ENCODE measurements around the gene OSBPL2.

The OSBPL2 gene

GRCh38 chr20:62303340-62304226, 65.3 kb downstream of the OSBPL2 start:
- no peak for DNase-seq

- DNase-seq = no peak
These were observed 66.2 kb downstream of the OSBPL2 start for GRCh38 chr20:62304331-62305148.

DNA sequence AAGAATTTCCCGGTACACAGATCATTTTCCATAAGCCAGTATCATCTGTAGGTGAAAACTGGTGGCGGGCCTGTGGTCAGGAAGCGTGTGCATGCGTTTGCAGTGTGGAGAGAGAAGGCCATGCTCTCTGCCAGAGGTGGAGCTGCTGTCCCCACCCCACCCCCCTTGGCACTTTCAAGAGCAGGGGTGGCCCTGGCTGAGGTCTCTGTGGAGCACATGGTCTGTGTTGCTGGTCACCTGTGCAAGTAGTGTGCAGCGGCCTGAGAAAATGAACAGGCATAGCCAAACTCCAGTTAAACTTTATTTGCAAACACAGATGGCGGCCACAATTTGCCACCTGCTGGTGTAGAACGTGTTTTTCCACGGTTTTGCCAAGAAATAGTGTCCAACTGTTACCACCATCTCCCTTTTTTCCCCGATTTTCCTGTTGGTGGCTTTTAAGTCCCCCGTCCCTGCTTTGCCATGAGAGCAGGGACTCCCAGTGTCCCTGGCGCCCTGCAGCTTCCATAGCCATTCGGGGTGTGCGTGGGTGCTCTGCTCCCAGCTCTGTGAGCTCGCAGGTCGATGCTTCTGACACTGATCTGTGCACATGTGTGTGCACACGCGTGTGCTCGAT, 66.9 kb downstream of the OSBPL2 start:
- DNase-seq = no peak

DNA sequence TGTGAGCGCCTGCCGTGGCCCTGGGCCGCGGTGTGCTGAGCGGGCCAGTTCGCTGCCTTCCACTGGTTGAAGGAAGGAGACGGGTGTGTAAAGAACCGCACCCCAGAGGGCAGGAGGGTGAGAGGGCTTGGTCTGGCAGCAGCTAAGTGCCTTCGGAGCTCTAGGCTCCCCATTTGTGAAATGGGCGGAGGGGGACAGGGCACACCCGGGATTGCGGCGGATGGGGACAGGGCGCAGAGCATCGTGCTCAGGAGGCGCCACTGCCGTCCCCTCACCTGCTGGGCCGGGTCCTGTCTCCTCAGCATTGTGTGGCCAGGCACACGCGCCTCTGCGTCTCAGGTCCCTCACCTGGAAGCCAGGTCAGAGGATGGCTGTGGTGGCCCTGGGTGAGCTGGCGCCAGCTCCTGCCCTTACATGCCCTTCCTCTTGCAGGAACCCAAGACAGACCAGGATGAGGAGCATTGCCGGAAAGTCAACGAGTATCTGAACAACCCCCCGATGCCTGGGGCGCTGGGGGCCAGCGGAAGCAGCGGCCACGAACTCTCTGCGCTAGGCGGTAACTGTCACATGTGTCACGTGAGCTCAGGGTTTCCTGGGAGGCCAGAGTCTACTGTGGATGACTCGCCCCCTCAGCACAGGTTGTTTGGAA, 67.6 kb downstream of the OSBPL2 start:
- no peak for DNase-seq

- no peak for DNase-seq
These were observed 68.3 kb downstream of the OSBPL2 start for GRCh38 chr20:62306414-62307187.

GRCh38 chr20:62307226-62308101, 69.1 kb downstream of the OSBPL2 start:
- DNase-seq = no peak

DNA sequence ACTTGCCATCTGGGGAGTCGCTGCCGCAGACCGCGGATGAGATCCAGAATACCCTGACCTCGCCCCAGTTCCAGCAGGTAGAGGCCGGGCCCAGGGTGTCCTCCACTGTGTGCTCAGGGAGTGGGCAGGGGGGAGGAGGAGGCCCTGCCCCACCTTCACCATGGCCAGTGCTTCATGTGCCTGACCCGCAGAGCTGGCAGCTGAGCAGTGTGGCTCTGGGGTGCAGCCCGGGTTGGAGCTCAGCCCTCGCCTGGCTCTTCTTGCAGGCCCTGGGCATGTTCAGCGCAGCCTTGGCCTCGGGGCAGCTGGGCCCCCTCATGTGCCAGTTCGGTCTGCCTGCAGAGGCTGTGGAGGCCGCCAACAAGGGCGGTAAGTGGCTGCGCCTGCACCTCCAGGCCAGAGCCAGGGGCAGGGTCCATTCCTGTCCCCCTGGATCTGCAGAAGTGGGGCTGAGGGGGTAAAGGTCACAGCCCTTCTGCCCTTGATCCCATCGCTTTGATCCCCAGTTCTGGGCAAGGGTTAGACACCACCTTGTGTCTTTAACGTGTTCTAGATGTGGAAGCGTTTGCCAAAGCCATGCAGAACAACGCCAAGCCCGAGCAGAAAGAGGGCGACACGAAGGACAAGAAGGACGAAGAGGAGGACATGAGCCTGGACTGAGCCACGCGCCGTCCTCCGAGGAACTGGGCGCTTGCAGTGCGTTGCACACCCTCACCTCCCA, 69.9 kb downstream of the OSBPL2 start:
- DNase-seq = no peak

DNA sequence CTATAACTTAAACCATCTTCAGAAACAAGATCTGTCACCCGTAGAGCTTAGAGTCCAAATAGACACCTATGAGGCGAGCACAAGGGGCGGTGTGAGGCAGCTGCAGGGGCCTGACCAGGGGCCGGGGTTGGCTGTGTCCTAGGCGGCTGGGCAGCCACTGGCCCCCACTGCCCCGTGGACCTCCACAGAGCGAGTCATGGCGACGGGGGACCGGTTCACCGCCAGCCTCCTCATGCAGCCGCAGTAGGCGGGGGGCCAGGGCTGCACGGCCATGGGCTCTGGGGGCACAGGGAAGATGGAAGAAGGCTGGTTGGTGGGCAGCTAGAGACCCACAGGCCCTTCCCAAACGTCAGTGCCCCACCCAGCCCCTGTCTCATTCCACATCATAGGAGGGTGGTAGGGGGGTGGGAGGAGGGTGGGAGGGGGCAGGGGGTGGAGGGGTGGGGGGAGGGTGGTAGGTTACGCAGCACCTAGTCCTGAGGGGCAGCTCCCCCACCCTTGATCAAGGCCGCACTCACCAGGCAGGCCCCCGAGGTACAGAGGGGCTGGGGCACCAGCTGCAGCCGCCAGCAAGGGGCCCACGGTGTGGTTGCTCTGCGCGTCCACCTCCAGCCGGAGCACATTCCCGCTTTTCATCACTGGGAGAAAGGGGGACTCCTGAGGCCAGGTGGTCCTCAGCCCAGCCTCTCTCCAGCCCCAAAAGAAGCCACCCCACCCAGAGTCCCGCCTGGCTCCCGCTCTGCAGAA, 71.0 kb downstream of the OSBPL2 start:
- DNase-seq = no peak

DNA sequence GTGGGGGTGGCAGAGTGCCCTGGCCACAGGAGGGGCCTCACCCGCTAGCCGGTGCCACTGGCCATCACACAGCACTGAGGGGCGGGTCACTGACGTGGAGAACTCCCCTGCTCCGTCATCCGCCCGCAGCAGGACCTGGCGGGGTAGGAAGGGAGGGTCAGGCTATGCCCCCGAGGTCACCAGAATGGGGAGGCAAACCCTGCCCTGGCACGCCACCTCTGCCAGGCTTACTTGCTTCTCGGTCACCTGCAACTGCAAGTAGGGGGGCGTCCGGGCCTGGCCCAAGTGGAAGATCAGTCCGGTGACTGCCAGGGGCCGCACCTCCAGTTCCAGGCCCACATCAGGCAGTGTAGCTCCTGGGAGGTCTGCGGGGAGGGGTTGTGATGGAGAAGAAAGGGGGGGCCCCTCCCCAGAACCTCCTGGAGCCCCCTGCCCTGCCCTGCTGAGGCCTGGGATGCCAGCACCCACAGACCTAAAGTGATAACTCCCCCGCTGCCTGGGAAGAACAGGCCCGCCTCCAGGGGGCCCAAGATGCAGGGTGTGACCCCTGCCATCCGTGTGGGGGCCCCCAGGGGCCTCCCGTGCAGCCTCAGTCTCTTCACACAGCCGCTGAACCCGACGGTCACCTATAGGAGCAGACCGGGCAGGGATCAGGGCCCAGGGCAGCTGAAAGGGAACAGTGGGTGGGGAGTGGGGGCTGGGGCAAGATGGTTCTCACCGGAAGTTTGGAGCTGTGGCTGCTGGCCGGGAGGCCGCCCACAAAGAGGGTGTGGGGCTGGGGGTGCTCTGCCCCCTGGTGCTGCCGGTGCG, 71.8 kb downstream of the OSBPL2 start:
- DNase-seq = no peak

DNA sequence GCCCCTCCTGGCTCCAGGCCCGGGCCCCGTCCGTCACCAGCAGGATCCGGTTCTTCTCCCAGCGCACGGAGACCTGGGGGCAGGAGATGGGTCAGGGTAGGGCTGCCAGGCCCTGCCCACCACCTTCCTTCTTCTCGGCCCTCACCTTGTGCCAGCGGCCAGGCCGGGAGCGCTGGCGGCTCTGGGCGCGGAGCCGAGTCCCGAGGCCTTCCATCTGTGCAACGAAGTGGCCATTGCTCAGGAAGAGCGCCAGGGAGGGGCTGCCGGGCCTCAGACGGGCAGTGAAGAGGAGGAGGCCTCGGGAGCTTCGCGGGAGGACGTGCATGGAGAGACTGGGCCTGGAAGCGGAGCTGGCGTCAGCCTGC, 72.4 kb downstream of the OSBPL2 start:
- DNase-seq = no peak

DNA sequence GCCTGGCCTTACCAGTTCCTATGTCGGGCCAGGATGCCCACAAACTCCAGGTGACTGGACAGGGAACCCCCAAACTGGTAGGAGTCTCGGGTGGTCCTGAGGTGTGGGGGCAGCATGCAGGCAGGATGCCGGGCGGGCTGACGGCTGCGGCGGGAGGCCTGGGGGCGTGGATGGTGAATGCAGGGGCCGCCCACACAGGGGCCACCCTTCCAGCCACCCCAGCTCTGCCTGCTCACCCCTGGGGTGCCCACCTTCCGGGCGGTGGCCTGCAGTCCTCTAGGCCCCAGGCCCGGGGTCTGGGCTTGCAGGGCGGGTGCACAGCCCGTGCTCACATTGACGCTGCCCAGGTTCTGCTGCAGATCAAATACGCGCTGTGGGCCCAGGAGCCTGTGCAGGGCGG, 72.8 kb downstream of the OSBPL2 start:
- DNase-seq = no peak

DNA sequence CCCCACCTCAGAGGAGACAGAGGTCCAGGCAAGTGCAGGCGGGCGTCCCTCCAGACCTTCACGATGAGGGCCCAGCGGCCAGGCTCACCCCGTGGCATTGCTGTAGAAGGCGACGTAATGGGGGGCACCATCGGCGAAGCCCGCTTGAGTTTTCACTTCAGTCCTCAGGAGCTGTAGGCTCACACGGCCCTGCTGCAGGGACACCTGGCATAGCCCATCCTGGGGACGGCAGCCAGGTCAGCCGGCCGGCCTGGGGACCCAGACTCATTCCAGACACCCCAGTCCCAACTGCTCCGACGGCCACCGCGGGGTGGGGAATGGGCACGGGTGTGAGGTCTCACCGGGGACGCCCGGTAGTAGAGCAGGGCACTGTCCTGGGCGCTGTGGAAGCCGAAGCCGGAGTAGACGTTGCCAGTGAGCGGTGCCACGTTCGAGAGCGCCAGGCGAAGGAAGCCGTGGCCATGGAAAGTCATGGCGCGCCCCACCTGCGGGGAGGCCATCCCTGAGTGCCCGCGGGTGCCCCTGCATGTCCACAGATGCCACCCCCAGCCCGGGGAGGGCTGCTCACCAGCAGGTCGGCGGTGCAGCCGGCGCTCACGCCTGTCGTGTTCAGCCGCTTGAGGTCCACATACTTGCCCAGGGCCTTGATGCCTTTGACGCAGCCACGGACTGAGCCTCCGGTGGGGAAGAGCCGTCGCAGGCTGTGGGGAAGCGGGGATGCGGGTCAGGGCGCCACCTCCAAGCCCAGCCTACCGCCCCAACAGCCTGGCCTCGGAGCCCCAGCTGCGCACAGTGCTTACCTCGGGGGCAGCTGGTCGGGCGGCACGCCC, 73.7 kb downstream of the OSBPL2 start:
- DNase-seq = no peak

- DNase-seq = no peak
These were observed 74.3 kb downstream of the OSBPL2 start for GRCh38 chr20:62312662-62312977.

GRCh38 chr20:62313021-62313420, 74.7 kb downstream of the OSBPL2 start:
- DNase-seq = no peak

DNA sequence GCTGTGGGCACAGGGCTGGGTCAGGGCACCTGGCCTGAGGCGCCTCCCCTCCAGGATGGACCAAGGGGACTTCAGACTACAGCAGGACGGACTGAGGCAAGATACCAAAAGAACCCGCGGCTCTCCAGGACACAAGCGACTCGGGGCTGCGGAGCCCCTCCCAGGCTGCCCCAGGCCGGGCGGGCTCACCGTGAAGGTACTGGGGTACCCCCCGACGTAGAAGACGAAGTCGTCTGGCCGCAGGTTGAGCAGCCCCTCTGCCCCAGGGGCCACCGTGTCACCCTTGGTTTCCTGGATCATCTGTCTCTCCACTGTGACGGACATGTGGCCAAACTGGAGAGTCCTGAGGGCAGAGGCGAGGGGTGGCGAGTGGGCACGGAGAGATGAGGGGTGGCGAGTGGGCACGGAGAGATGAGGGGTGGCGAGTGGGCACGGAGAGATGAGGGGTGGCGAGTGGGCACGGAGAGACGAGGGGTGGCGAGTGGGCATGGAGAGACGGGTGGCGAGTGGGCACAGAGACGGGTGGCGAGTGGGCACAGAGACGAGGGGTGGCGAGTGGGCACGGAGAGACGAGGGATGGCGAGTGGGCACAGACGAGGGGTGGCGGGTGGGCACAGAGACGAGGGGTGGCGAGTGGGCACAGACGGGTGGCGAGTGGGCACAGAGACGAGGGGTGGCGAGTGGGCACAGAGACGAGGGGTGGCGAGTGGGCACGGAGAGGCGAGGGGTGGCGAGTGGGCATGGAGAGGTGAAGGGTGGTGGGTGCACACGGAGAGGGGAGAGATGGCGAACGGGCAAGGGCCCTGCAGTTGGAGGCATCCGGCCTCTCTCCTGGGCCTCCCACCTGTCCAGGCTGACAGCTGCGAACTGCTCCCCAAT, 75.4 kb downstream of the OSBPL2 start:
- DNase-seq = no peak

- no peak for DNase-seq
These were observed 76.0 kb downstream of the OSBPL2 start for GRCh38 chr20:62314339-62314638.

- DNase-seq = no peak
These were observed 76.5 kb downstream of the OSBPL2 start for GRCh38 chr20:62314711-62315302.

Measured in NCI-H1105 (cell line).